NCI-H460 (cell line): ENCODE results near the gene OR56A1. TPM values are rescaled to one million over a fixed set of nuclear protein-coding genes. Genes with fewer than 3 reads are reported as not detected.
A peak's percentile ranks its signal among the peaks of the same experiment; 100 is the strongest.
"Not testable (repeated sequence)": the region's sequence is repeated elsewhere in the genome, so short reads cannot be mapped to it uniquely, and the experiment has no call there.

ENCODE experiments used
- DNase-seq: peaks from one replicate; pipeline ENCODE4 v3.0.0-alpha.2; 2016; ENCODE audit warnings: low read depth; ENCODE audit errors: extremely low read depth
- polyA plus RNA-seq: library from polyadenylated mRNA; depleted of rRNA; stranded (reverse); fragments of >200 nt; gene quantifications from 2 replicates; pipeline ENCODE4 v1.2.3, GENCODE V29; 2014; cell fraction: nucleus; rRNA removed
- total RNA-seq: library from RNA; depleted of rRNA; stranded (reverse); fragments of >200 nt; shearing (Covaris generic); gene quantifications from 2 replicates; pipeline ENCODE4 v1.2.3, GENCODE V29; 2014; rRNA removed

The OR56A1 gene, protein sequence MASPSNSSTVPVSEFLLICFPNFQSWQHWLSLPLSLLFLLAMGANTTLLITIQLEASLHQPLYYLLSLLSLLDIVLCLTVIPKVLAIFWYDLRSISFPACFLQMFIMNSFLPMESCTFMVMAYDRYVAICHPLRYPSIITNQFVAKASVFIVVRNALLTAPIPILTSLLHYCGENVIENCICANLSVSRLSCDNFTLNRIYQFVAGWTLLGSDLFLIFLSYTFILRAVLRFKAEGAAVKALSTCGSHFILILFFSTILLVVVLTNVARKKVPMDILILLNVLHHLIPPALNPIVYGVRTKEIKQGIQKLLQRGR
- not detected in 2 replicates for total RNA-seq
- polyA plus RNA-seq: not detected in 2 replicates

DNA sequence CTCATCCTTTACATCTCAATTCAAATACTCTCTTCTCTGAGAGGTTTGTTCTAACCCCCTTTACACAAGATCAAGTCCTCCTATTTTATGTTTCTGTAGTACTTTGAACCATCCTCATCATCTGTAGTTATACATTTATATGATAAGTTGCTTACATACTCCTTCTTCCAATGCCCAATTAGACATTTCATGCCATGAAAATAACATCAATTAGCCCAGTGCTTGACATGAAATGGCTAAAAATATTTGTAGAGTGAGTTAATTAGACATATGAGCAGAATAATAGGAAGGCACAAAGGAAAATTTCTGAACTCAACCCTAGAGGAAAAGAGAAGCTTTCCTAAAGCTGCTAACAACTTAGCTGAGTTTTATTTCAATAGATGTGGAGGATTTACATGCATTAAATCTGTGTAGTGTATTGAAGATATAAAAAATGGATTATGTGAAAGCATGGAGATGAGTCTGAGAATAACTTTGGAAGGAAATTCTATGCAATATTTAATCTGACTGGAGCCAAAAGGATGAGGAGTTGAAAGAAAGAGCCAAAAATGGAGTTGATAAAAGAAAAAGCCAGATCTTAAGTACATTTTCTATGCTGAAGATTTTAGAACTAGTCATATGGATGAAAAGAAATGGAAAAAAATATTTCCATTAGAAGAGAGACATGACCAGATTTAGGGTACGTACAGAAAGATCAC, at the start of gene OR56A1:
Gene OR56A1 (minus strand): TSS at position 51 of the 698 bp plus-strand sequence. CDS start 3,066 bp downstream, outside the sequence.
- no peak for DNase-seq

- DNase-seq: no peak
Measured at GRCh38 chr11:6079463-6079862, 48.9 kb upstream of the OR56A1 start.

DNA sequence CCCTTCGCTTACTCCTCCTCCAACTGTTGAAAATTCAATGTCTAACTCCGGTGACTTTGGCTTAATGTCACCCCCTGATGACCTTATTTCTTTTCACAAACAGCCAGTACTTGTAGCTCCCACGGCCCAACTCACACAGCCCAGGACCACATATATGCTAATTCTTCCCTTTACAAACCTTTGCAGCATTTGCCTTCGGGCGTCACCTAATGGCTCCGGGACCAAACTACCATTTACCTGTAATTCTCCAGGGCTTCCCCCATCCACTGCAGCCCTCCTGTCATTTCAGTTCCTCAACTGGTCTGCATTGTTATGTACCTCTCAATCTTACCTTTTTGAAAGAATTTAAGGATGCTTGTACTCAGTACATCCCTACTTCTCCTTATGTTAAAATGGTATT, 47.2 kb upstream of the OR56A1 start:
- DNase-seq: no peak

GRCh38 chr11:6076443-6076842, 45.9 kb upstream of the OR56A1 start:
- not testable (repeated sequence) for DNase-seq

DNA sequence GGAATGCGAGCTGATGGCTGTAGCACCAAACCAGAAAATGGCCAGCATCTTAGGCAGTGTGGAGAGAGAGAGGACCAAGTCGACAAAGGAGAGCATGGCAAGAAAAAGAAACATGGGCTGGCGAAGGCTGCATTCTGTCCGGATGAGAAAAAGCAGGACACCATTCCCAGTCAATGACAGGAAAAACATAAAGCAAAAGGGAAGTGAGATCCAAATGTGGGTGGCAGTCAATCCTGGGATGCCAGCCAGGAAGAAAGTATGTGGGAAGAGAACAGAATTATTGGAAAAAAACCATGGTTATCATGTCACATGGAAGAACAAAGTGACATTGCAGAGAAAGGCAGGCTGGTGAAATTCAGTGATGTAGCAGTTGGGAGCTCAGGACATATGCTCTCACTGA, 36.9 kb upstream of the OR56A1 start:
- DNase-seq: no peak

- DNase-seq: no peak
Measured at GRCh38 chr11:6062691-6063358, 32.3 kb upstream of the OR56A1 start.

DNA sequence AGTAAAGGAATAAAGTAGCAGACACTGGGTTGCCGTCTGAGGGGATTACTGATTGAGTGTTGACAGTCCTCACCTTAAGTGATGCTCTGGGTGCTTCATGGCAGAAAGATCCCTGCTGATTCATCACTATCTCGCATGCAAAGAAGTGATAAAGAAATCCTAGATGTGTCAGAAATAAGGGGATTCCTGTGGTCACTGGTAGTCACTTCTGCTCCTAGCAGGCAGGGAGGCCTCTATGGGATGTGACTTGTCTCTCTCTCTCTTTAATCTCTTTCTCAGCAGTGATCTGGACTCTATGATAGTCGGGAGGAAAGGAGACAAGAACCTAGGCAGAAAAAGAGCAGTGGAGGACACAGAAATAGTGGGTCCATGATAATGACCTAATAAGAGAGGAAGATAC, 30.9 kb upstream of the OR56A1 start:
- DNase-seq: no peak

DNA sequence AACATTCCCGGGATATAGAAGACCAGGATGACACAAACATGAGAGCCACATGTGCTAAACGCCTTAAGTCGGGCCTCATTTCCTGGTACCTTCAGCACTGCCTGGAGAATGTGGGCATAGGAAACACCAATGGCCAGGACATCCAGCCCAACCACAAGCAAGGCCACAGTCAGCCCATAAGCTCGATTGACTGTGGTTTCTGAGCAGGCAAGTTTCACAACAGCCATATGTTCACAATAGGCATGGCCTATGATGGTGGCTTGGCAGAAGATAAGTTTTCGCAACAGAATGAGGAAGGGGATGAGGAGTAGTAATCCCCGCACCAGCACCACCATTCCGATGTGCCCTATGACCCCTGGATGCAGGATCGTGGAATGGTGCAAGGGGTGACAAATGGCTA, 26.9 kb upstream of the OR56A1 start:
- no peak for DNase-seq

- DNase-seq: no peak
Measured at GRCh38 chr11:6055569-6055968, 25.0 kb upstream of the OR56A1 start.

- no peak for DNase-seq
Measured at GRCh38 chr11:6052374-6052773, 21.8 kb upstream of the OR56A1 start.

DNA sequence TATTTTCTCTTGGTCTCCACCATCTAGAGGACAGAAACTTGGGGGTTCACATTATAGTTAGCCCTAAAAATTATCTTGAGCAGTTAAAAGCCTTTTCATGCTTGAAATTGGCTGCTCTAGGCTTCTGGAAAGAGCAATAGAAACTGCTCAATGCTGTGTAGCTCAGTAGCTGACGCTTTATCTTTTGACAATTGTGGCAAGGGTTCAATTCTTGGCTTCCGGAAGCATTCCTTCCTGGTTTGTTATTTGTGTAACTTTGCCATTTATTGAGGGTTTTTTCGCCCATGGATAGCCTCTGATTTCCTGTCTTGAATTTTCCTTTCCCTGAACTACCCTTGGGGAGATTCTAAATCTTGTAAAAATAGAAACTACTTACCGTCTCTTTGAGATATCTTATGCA, 10.3 kb upstream of the OR56A1 start:
- no peak for DNase-seq

DNA sequence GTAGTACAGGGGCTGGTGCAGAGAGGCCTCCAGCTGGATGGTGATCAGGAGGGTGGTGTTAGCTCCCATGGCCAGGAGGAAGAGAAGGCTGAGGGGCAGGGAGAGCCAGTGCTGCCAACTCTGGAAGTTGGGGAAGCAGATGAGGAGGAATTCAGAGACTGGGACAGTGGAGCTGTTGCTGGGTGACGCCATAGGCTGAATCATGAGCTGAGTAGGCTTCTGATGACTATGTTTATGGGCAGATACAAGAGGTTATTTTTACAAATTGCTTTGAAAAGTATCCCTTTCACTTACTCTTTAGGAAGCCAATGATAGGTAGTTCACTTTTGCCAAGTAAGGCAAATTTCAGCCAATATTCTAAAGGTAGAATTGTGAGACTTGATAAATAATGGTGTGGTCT, 3.1 kb downstream of the OR56A1 start:
- no peak for DNase-seq

DNA sequence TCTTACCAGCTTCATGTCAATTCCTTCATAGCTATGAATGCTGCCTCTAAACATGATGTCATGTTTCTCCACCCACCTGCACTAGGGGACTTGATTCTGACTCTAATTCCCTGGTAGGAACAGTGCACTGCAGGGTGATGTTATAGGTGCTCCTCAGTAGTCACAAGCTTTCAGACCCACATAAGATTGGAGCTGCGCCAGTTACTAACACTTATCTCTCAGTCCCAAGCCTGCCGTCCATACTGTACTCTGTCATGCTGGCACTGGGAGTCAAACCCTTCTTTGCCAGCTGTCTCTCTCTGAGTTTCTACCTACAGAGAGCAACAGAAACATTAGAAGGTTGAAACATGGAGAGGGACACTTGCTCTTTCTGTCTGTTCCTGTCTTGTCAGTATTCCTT, 5.5 kb downstream of the OR56A1 start:
- DNase-seq: no peak

DNA sequence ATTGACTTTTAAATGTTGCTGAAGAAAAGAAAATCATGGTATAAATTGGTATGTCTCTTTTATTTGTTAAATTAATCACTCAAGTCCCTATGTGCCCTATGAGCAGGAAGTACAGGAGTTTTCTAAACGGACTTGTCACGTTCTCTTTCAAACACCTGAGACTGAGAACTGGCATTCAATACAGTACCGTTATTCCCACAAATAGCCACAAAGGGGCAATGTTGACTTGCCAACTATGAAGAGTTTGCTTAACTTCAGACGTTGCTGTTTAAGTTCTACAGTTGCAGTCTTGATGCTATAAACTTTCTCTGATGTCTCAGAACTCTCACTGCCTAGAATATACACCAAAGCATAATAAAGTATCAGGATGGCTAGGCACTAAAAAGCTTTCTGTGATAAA, 7.6 kb downstream of the OR56A1 start:
- peak; percentile 30 for DNase-seq

- DNase-seq: no peak
Measured at GRCh38 chr11:6013042-6013441, 17.5 kb downstream of the OR56A1 start.

DNA sequence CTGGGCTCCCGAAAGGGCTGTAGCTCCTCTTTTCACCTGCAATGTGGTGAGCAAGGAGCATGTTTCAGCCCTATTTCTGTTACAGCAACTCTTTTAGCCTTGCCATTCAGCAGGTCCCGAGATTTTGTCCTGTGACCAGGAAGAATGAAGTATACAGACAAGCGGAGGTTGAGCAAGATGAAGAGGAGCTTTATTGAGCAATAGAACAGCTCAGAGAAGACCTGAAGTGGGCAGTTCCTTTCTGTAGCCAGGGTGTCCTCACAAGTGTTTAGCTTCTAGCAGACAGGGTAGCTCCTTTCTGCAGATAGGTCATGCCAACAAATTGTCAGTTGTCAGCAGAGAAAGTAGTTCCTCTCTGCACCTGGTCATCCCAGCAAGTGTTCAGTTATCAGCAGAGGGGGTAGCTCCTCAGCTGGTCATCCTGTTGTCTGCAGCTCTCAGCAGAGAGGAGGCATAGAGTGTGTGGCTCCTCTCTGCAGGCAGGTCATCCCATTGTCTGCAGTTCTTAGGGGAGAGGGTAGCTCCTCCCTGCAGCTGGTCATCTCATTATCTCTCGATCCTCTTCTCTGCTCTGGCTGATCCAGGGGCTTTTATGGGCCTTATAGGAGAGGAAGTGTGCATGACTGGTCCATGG, 18.4 kb downstream of the OR56A1 start:
- no peak for DNase-seq

DNA sequence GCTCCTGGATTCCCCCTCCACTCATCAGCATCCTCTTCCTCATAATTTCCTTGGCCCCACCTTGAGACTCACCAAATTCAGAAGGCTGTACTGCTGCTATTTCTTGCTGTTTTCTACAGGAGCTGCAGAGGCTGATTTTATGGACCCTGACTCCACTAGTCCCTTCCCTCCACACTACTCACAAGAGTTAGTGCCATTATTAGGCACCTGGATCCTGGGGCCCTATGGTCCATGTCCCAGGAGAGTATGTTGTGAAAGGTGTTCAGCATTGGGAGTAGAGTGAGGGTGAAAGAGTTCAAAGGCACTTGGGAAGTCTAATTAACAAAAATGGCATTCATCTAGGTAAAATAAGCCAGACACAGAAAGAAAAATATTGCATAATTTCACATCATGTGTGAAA, 23.7 kb downstream of the OR56A1 start, which contains the start of gene OR56A4:
Gene OR56A4 (minus strand): TSS at position 101 of the 400 bp plus-strand sequence. CDS start 3,954 bp downstream, outside the sequence.
- no peak for DNase-seq

DNA sequence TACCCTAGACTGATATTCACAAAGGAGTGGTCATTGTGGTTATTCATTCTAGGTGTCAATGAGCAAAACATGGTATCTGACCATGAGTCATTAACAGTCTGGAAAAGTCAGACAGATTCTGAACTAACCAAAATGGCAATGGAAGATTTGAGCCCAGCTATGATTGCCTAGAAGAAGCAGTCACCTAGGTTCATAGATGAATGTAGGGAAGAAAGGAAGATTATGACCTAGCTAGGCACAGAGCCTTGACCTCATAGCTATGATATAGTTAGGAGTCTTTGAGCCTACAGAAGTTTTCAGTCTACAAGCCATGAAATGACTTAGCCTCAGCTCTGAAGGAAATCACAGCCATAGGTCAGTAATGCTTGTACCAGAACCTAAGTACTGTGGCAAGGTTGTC, 24.2 kb downstream of the OR56A1 start:
- DNase-seq: no peak

GRCh38 chr11:6002202-6002699, 28.3 kb downstream of the OR56A1 start:
- no peak for DNase-seq

GRCh38 chr11:5994791-5995190, 35.8 kb downstream of the OR56A1 start:
- no peak for DNase-seq
